Measurements from ENCODE around the gene STXBP3.

DNA sequence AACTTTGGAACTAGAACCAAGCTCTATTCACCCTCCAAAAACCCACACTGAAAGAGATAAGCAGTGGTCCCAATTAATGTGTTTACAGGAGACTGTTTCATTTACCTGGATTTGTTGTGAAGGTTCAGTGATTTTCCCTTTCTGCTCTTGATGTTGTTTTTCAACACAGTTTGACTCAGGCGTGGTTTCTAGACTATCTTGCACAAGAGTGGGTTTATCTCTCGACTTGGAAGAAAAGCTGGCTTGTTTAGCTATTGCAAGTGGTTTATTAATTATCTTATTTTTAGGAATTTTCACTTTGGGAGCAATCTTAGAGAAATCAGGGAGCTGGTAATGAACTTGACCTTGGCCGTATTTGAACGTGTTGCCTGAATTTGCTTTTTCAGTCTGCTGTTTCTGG is 105.1 kb downstream of the STXBP3 start:
- TF ChIP-seq POLR2A (IDR thresholded peaks at IDR 0.05), result no peak
- TF ChIP-seq CTCF (IDR thresholded peaks at IDR 0.05), result no peak
